SK-N-SH treated with all-trans-retinoic acid at 6 μM for 48 hours (cell line): ENCODE results near the gene DIRAS3.

ENCODE experiments used
- ATAC-seq: fragments of 200-7000 bp; cut with Tn5 transposase; 3 replicates; pipeline ENCODE4 v1.9.1; 2020; ENCODE audit warnings: mild to moderate bottlenecking, moderate library complexity
- ARNTL ChIP-seq: fragments of 450-650 bp; formaldehyde crosslinking; IDR thresholded peaks from 2 replicates; pipeline ENCODE4 v1.5.0; 2020; ENCODE audit warnings: low read depth, mild to moderate bottlenecking, moderate library complexity, borderline replicate concordance
- BACH2 ChIP-seq: fragments of 250-450 bp; sonication (Bioruptor Pico); IDR thresholded peaks from 2 replicates; pipeline ENCODE4 v1.9.0; 2021; ENCODE audit warnings: mild to moderate bottlenecking, borderline replicate concordance
- CSDC2 ChIP-seq: fragments of 250-450 bp; sonication (Bioruptor Pico); IDR thresholded peaks from 2 replicates; pipeline ENCODE4 v1.5.0; 2020; ENCODE audit warnings: mild to moderate bottlenecking, moderate library complexity
- ESRRG ChIP-seq: fragments of 250-450 bp; sonication (Bioruptor Pico); IDR thresholded peaks from 2 replicates; pipeline ENCODE4 v1.6.1; 2021; ENCODE audit warnings: mild to moderate bottlenecking
- ISL1 ChIP-seq: fragments of 250-450 bp; sonication (Bioruptor Pico); IDR thresholded peaks from 2 replicates; pipeline ENCODE4 v2.1.2; 2022; ENCODE audit warnings: mild to moderate bottlenecking, moderate library complexity
- OSR1 ChIP-seq: fragments of 250-450 bp; sonication (Bioruptor Pico); IDR thresholded peaks from 2 replicates; pipeline ENCODE4 v1.8.0; 2022; ENCODE audit warnings: moderate library complexity, mild to moderate bottlenecking, inconsistent platforms
- PPARA ChIP-seq: fragments of 250-450 bp; sonication (Bioruptor Pico); IDR thresholded peaks from 2 replicates; pipeline ENCODE4 v1.5.0; 2020; ENCODE audit warnings: mild to moderate bottlenecking, borderline replicate concordance
- RARB ChIP-seq: fragments of 250-450 bp; sonication (Bioruptor Pico); IDR thresholded peaks from 2 replicates; pipeline ENCODE4 v1.8.0; 2021; ENCODE audit warnings: mild to moderate bottlenecking, moderate library complexity
- SNAI2 ChIP-seq: fragments of 250-450 bp; sonication (Bioruptor Pico); IDR thresholded peaks from 2 replicates; pipeline ENCODE4 v1.5.0; 2020; ENCODE audit warnings: mild to moderate bottlenecking, moderate library complexity
- TCF4 ChIP-seq: fragments of 250-450 bp; sonication (Bioruptor Pico); IDR thresholded peaks from 2 replicates; pipeline ENCODE4 v1.8.0; 2021; ENCODE audit warnings: mild to moderate bottlenecking, moderate library complexity, borderline replicate concordance
- TOX ChIP-seq: fragments of 250-450 bp; sonication (Bioruptor Pico); IDR thresholded peaks from 2 replicates; pipeline ENCODE4 v1.8.0; 2021; ENCODE audit warnings: mild to moderate bottlenecking, moderate library complexity, borderline replicate concordance
- ZFP3 ChIP-seq: fragments of 250-450 bp; sonication (Bioruptor Pico); IDR thresholded peaks from 2 replicates; pipeline ENCODE4 v1.5.0; 2020; ENCODE audit warnings: mild to moderate bottlenecking, moderate library complexity
- ZFP30 ChIP-seq: fragments of 450-650 bp; formaldehyde crosslinking; IDR thresholded peaks from 2 replicates; pipeline ENCODE4 v1.5.0; 2022; ENCODE audit warnings: mild to moderate bottlenecking, moderate library complexity
- ZNF565 ChIP-seq: fragments of 450-650 bp; formaldehyde crosslinking; conservative IDR thresholded peaks from 2 replicates; pipeline ENCODE4 v1.5.0; 2020; ENCODE audit warnings: low read depth, mild to moderate bottlenecking, moderate library complexity
- ZNF70 ChIP-seq: fragments of 450-650 bp; formaldehyde crosslinking; IDR thresholded peaks from 2 replicates; pipeline ENCODE4 v1.5.0; 2020; ENCODE audit warnings: mild to moderate bottlenecking, moderate library complexity
- ZNF8 ChIP-seq: fragments of 450-650 bp; formaldehyde crosslinking; IDR thresholded peaks from 2 replicates; pipeline ENCODE4 v1.5.0; 2020; ENCODE audit warnings: mild to moderate bottlenecking, moderate library complexity
- TF ChIP-seq, protein P1 (sequence below): fragments of 250-450 bp; sonication (Bioruptor Pico); IDR thresholded peaks from 2 replicates; pipeline ENCODE4 v1.8.0; 2021; ENCODE audit warnings: low read depth, mild to moderate bottlenecking, moderate library complexity, borderline replicate concordance
- TF ChIP-seq, protein P2 (sequence below): fragments of 250-450 bp; sonication (Bioruptor Pico); IDR thresholded peaks from 2 replicates; pipeline ENCODE4 v1.5.1; 2020; ENCODE audit warnings: low read depth, mild to moderate bottlenecking, moderate library complexity
- TF ChIP-seq, protein P3 (sequence below): fragments of 250-450 bp; sonication (Bioruptor Pico); IDR thresholded peaks from 2 replicates; pipeline ENCODE4 v1.5.1; 2021; ENCODE audit warnings: mild to moderate bottlenecking, moderate library complexity
- TF ChIP-seq, protein P4 (sequence below): fragments of 250-450 bp; sonication (Bioruptor Pico); IDR thresholded peaks from 2 replicates; pipeline ENCODE4 v1.8.0; 2020; ENCODE audit warnings: mild to moderate bottlenecking, moderate library complexity, borderline replicate concordance
- TF ChIP-seq, protein P5 (sequence below): fragments of 250-450 bp; sonication (Bioruptor Pico); IDR thresholded peaks from 2 replicates; pipeline ENCODE4 v1.5.0; 2020; ENCODE audit warnings: mild to moderate bottlenecking, moderate library complexity

DIRAS3 gene

DNA sequence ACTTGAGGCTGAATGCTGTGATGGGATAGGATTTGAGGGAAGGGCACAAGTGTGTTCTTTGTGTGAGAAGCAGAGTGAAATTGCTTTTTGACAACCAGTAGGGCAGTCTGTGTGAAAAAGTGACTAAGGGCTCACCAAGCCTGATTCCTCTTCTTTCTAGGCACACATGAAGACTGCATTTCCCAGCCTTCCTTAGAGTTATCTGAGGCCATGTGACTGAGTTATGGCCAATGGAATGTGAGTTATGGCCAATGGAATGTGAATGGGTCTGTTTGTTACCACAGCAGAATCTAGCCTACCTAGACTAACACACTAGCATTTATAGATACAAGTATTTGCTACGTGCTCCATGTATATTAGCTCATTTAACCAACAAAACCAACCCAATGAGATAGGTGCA lies 35.3 kb upstream of the DIRAS3 start:
- ATAC-seq = no peak
- TF ChIP-seq ZNF70 (CRISPR knock-in tag) (no peak), ISL1 (no peak), SNAI2 (CRISPR knock-in tag) (no peak), PPARA (CRISPR knock-in tag) (no peak), TOX (CRISPR knock-in tag) (no peak), ZFP30 (CRISPR knock-in tag) (no peak), ARNTL (CRISPR knock-in tag) (no peak), RARB (no peak), BACH2 (CRISPR knock-in tag) (no peak), ZFP3 (no peak), CSDC2 (CRISPR knock-in tag) (no peak), ZNF8 (no peak), ZNF565 (CRISPR knock-in tag) (no peak), OSR1 (CRISPR knock-in tag) (no peak)
- TF ChIP-seq, protein P1, sequence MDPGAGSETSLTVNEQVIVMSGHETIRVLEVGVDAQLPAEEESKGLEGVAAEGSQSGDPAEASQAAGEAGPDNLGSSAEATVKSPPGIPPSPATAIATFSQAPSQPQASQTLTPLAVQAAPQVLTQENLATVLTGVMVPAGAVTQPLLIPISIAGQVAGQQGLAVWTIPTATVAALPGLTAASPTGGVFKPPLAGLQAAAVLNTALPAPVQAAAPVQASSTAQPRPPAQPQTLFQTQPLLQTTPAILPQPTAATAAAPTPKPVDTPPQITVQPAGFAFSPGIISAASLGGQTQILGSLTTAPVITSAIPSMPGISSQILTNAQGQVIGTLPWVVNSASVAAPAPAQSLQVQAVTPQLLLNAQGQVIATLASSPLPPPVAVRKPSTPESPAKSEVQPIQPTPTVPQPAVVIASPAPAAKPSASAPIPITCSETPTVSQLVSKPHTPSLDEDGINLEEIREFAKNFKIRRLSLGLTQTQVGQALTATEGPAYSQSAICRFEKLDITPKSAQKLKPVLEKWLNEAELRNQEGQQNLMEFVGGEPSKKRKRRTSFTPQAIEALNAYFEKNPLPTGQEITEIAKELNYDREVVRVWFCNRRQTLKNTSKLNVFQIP = no peak
- TF ChIP-seq, protein P2, sequence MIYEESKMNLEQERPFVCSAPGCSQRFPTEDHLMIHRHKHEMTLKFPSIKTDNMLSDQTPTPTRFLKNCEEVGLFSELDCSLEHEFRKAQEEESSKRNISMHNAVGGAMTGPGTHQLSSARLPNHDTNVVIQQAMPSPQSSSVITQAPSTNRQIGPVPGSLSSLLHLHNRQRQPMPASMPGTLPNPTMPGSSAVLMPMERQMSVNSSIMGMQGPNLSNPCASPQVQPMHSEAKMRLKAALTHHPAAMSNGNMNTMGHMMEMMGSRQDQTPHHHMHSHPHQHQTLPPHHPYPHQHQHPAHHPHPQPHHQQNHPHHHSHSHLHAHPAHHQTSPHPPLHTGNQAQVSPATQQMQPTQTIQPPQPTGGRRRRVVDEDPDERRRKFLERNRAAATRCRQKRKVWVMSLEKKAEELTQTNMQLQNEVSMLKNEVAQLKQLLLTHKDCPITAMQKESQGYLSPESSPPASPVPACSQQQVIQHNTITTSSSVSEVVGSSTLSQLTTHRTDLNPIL = no peak
- TF ChIP-seq, protein P3, sequence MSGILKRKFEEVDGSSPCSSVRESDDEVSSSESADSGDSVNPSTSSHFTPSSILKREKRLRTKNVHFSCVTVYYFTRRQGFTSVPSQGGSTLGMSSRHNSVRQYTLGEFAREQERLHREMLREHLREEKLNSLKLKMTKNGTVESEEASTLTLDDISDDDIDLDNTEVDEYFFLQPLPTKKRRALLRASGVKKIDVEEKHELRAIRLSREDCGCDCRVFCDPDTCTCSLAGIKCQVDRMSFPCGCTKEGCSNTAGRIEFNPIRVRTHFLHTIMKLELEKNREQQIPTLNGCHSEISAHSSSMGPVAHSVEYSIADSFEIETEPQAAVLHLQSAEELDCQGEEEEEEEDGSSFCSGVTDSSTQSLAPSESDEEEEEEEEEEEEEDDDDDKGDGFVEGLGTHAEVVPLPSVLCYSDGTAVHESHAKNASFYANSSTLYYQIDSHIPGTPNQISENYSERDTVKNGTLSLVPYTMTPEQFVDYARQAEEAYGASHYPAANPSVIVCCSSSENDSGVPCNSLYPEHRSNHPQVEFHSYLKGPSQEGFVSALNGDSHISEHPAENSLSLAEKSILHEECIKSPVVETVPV = no peak
- TF ChIP-seq, protein P4, sequence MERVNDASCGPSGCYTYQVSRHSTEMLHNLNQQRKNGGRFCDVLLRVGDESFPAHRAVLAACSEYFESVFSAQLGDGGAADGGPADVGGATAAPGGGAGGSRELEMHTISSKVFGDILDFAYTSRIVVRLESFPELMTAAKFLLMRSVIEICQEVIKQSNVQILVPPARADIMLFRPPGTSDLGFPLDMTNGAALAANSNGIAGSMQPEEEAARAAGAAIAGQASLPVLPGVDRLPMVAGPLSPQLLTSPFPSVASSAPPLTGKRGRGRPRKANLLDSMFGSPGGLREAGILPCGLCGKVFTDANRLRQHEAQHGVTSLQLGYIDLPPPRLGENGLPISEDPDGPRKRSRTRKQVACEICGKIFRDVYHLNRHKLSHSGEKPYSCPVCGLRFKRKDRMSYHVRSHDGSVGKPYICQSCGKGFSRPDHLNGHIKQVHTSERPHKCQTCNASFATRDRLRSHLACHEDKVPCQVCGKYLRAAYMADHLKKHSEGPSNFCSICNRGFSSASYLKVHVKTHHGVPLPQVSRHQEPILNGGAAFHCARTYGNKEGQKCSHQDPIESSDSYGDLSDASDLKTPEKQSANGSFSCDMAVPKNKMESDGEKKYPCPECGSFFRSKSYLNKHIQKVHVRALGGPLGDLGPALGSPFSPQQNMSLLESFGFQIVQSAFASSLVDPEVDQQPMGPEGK (CRISPR knock-in tag) = no peak

DNA sequence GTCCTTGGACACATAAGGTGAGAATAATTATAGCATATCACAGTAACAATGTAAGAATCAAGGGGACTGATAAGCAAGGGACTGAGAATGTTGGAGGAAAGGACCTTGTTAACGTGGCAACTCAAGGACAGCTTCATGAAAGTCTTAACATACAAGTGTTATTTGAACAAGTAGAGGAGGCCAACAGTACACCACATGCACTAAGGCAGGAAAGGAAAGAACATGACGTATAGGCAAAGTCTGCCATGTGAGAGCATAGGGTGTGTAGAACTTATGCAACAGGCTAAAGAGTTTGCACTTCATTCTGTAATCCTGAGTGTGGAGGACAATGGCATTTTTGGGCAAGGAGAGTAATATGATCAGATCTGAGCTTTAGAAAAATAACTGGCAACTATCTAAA lies 33.3 kb upstream of the DIRAS3 start:
- TF ChIP-seq SNAI2 (CRISPR knock-in tag) = no peak
- TF ChIP-seq OSR1 (CRISPR knock-in tag) = no peak
- TF ChIP-seq, protein P5, sequence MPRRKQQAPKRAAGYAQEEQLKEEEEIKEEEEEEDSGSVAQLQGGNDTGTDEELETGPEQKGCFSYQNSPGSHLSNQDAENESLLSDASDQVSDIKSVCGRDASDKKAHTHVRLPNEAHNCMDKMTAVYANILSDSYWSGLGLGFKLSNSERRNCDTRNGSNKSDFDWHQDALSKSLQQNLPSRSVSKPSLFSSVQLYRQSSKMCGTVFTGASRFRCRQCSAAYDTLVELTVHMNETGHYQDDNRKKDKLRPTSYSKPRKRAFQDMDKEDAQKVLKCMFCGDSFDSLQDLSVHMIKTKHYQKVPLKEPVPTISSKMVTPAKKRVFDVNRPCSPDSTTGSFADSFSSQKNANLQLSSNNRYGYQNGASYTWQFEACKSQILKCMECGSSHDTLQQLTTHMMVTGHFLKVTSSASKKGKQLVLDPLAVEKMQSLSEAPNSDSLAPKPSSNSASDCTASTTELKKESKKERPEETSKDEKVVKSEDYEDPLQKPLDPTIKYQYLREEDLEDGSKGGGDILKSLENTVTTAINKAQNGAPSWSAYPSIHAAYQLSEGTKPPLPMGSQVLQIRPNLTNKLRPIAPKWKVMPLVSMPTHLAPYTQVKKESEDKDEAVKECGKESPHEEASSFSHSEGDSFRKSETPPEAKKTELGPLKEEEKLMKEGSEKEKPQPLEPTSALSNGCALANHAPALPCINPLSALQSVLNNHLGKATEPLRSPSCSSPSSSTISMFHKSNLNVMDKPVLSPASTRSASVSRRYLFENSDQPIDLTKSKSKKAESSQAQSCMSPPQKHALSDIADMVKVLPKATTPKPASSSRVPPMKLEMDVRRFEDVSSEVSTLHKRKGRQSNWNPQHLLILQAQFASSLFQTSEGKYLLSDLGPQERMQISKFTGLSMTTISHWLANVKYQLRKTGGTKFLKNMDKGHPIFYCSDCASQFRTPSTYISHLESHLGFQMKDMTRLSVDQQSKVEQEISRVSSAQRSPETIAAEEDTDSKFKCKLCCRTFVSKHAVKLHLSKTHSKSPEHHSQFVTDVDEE (CRISPR knock-in tag) = no peak
- no peak for TF ChIP-seq ZNF8
- no peak for TF ChIP-seq ZFP3
- no peak for ATAC-seq

DNA sequence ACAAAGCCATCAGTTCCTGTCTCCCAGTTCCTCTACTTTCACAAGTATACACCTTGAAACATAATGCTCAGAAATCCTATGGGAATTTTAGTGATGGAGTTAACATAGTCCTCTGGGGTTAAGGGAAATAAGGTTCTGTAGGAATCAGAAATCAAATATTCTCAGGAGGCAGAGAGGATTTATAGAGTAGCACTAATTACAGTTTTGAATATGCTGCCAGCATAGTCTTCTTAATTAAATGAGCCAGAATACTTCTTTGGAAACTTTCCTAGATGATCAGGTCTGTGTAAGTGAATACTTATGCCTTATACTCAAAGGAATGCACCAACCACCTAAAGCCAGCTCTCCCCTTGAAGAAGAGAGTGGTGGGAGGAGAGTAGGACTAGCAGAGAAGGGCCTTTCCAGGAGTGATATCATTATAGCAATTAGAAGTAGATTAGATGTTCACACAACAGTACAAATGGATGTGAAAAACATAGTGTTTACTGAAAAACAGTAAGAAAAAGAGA lies 31.4 kb upstream of the DIRAS3 start:
- peak; percentile 65 for ATAC-seq
- TF ChIP-seq TCF4 (CRISPR knock-in tag) (no peak), ESRRG (no peak), ZNF565 (CRISPR knock-in tag) (no peak), ISL1 (peak; percentile 94), RARB (no peak)
- TF ChIP-seq, protein P3 = no peak
